IPS-NIHi7 (cell line): ENCODE data around the gene CACNB1.

Source experiments
- DNase-seq: peaks from one replicate; pipeline ENCODE4 v3.0.0; 2012; ENCODE audit warnings: mixed read lengths; ENCODE audit errors: extremely low spot score

CACNB1 gene

GRCh38 chr17:39197380-39198185, at the start of gene CACNB1:
Gene CACNB1, minus strand, starts transcription at chr17:39197669. Its CDS starts 174 bp downstream, at chr17:39197495.
- DNase-seq, result peak; percentile 92

- no peak for DNase-seq
These were observed 48.8 kb upstream of the CACNB1 start for GRCh38 chr17:39246274-39246673.

- DNase-seq, result peak; percentile 88
These were observed 47.4 kb upstream of the CACNB1 start for GRCh38 chr17:39244600-39245570.

- DNase-seq, result no peak
These were observed 46.6 kb upstream of the CACNB1 start for GRCh38 chr17:39244016-39244599.

GRCh38 chr17:39243155-39243554, 45.7 kb upstream of the CACNB1 start:
- DNase-seq, result no peak

GRCh38 chr17:39240631-39241030, 43.2 kb upstream of the CACNB1 start:
- DNase-seq, result no peak

GRCh38 chr17:39239640-39240314, 42.3 kb upstream of the CACNB1 start:
- DNase-seq, result peak; percentile 88

- no peak for DNase-seq
These were observed 41.0 kb upstream of the CACNB1 start for GRCh38 chr17:39238311-39238972.

GRCh38 chr17:39237586-39237985, 40.1 kb upstream of the CACNB1 start:
- DNase-seq, result no peak

- peak; percentile 5 for DNase-seq
These were observed 39.5 kb upstream of the CACNB1 start for GRCh38 chr17:39236981-39237441.

- DNase-seq, result no peak
These were observed 39.0 kb upstream of the CACNB1 start for GRCh38 chr17:39236450-39236927.

- peak; percentile 93 for DNase-seq
These were observed 38.3 kb upstream of the CACNB1 start for GRCh38 chr17:39235555-39236449.

GRCh38 chr17:39231591-39232551, 34.4 kb upstream of the CACNB1 start:
- peak; percentile 86 for DNase-seq

- no peak for DNase-seq
These were observed 33.7 kb upstream of the CACNB1 start for GRCh38 chr17:39231091-39231561.

GRCh38 chr17:39230361-39230760, 32.9 kb upstream of the CACNB1 start:
- DNase-seq, result no peak

- no peak for DNase-seq
These were observed 31.9 kb upstream of the CACNB1 start for GRCh38 chr17:39229274-39229913.

GRCh38 chr17:39227364-39227919, 30.0 kb upstream of the CACNB1 start:
- DNase-seq, result no peak
